ACHN (cell line): ENCODE data around the gene HIPK3.
"Not testable (repeated sequence)": the region's sequence is repeated elsewhere in the genome, so short reads cannot be mapped to it uniquely, and the experiment has no call there.

Experiments used
- DNase-seq: peaks from one replicate; pipeline ENCODE4 v3.0.0-alpha.2; 2015
- in situ Hi-C: cut with HindIII; loops from 2 replicates; pipeline ENCODE4 v1.10.0; 2017; ENCODE audit warnings: low sequenced_read_pairs, low pct_ligation_motif_present, low pct_unique_long_range_greater_than_20kb

The HIPK3 gene

GRCh38 chr11:33291004-33291777 lies 34.0 kb downstream of the HIPK3 start:
- in situ Hi-C loops, result no loop called here
- peak; percentile 27 for DNase-seq

- in situ Hi-C loops, result no loop called here
- DNase-seq, result no peak
These were observed 35.1 kb downstream of the HIPK3 start for GRCh38 chr11:33292311-33292710.

DNA sequence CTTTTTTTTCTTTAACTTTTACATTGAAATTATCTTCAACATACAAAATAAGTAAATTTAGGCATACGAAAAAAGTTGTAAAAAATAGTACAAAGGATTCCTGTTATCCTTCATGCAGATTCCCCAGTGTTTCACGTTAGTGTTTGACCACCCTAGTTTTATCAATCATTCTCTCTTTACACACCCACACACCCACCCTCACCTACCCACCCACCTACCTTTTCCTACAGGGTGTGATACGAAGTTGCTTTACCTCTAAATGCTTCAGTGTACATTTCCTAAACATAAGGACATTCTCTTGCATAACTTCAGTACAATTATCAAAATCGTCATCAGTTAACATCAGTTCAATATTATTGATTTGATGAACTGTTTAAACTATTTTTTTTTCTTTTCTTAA lies 37.0 kb downstream of the HIPK3 start:
- in situ Hi-C loops, result no loop called here

GRCh38 chr11:33294797-33295196 lies 37.6 kb downstream of the HIPK3 start:
- DNase-seq, result no peak
- in situ Hi-C loops, result no loop called here

More for the DNA sequence above, 37.0 kb downstream of the HIPK3 start:
- DNase-seq, result no peak

- DNase-seq, result no peak
These were observed 39.5 kb downstream of the HIPK3 start for GRCh38 chr11:33296695-33297094.

DNA sequence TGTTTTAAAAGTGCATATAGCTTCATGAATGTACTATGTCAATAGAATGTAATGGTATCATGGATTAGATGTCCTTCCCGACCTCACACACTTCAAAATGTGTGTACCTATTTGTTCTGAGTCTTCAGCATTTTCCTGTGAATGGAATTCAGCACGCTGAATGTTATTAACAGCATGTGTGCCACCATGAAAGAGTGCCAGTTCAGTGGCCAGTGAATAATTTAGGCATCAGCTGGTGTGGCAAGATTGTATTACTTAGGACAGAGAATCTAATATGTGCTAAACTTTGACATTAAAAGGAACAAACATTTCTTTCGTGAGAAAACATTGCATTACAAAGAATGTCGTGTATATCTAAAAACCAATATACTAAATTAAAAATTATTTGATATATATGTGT lies 46.4 kb downstream of the HIPK3 start:
- in situ Hi-C loops, result no loop called here
- DNase-seq, result no peak

More at GRCh38 chr11:33296695-33297094, 39.5 kb downstream of the HIPK3 start:
- in situ Hi-C loops, result no loop called here

DNA sequence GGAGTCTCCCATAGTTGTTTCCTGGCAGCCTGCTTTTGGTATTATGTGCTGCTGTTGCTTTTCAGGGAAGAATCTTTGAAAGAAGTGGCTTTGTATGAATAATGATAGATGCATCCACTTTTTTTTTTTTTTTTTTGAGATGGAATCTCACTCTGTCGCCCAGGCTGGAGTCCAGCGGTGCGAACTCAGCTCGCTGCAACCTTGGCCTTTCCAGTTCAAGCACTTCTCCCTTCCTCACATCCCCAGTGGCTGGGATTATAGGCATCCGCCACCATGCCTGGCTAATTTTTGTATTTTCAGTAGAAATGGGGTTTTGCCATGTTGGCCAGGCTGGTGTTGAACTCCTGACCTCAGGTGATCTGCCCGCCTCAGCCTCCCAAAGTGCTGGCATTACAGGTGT lies 49.6 kb downstream of the HIPK3 start:
- DNase-seq, in situ Hi-C loops: not testable (repeated sequence)

DNA sequence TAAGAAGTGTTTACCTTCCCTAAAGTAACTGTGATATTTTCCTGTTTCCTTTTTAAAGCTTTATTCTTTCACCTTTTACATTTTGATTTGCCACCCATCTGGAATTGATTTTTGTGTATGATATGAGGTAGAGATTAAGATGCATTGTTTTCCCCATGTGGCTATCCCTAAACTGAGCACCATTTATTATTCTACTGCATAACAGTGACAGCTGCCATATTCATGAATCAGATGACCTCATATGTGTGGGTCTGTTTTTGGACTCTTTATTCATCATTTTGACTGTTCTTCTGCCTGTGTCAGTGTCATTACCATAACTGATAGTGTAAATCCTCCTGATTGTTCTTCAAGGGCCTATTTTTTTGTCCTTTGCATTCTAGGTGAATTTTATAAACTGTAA lies 50.8 kb downstream of the HIPK3 start:
- DNase-seq, result no peak
- in situ Hi-C loops, result no loop called here

- in situ Hi-C loops, result no loop called here
- DNase-seq, result no peak
These were observed 51.9 kb downstream of the HIPK3 start for GRCh38 chr11:33309118-33309517.

DNA sequence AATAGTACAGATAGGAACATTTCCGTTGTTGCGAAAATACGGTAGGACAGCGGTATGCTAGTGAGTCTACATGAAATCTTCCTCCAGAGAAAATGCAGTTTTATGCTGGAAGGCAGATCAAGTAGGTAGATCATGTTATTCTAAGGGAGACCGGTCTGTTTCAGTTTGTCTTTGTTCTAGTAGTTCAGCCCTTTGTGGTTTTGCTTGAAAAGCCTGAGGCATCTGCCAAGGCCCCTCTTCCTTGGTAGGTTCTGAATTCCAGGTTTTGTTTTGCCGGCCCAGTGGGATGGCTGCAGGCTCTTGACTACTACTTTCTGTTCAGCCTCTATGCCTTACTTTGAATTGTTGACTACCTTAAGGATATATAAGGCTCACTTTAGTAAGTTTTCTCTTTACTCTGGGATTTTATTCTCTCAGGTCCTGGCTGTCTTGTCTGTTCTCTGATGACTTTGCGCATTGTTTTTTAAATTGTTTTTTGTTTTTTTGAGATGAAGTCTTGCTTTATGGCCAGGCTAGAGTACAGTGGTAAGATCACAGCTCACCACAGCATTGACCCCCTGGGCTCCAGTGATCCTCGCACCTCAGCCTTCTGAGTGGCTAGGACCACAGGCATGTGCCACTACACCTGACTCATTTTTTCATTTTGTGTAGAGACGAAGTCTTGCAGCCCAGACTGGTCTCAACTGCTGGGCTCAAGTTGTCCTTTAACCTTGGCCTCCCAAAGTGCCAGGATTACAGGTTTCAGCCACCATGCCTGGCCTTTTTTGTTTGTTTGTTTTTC lies 53.7 kb downstream of the HIPK3 start:
- in situ Hi-C loops, result no loop called here
- DNase-seq, result no peak

DNA sequence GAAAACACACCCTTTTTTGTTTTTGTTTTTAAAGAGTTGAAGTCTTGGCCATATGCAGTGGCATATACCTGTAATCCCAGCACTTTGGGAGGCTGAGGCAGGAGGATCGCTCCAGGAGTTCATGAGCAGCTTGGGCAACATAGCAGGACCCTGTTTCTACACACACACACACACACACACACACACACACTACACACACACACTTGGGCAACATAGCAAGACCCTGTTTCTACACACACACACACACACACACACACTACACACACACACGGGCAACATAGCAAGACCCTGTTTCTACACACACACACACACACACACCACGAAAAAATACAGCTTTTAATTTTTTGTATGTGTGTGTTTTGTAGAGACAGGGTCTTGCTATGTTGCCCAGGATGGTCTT lies 54.5 kb downstream of the HIPK3 start:
- in situ Hi-C loops, result no loop called here
- DNase-seq, result no peak

GRCh38 chr11:33315822-33316221 lies 58.6 kb downstream of the HIPK3 start:
- in situ Hi-C loops, result no loop called here
- no peak for DNase-seq

DNA sequence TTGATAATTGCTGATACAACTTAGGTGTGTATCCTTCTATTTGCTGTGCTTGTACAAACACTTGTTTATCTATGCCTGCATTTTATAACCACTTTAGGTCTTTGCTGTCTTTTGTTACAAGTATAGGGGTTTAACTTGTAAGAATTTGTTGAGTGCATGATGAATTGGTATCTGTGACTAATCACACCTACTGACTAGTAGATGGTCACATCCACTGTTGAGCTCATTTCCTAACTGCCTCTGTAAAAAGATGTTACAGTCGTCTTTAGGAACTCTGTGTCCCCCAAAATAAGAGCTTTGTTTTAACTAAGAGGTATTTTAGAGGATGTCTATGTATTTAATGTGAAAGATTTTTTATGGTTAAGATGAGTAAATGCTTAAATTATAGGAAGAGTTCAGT lies 60.5 kb downstream of the HIPK3 start:
- in situ Hi-C loops, result no loop called here
- no peak for DNase-seq

DNA sequence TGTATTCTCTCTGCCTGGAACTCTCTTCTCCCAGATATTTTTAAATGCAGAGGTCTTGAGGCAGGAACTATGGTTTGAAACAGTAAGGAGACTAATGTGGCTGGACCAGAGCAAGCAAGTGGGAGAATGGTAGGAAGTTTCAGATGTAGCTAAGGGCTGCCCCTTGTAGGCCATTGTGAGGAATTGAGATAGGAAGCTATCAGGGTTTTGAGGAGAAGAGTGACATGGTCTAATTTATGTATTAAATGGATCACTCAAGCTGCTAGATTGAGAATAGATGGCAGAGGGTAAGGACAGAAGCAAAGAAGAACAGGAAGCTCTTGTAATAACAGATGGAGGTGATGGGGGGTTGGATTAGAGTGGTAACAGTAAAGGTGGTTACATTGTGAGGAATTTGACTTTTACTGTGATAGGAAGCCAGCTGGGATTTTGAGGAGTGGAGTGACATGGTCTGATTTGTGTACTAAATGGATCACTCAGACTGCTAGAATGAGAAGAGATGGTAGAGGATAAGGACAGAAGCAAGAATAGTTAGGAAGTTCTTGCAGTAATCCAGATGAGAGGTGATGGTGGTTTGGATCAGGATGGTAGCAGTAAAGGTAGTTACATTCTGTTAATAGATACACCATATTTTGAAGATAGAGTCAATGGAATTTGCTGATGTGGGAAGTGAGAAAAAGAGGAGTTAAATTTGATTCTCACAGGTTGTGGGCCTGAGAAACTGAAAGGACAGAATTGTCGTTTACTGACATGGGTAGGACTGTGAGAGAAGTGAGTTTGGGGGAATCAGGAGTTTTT lies 63.0 kb downstream of the HIPK3 start:
- DNase-seq, result no peak
- in situ Hi-C loops, result no loop called here

GRCh38 chr11:33320814-33321330 lies 63.7 kb downstream of the HIPK3 start:
- DNase-seq, result no peak
- in situ Hi-C loops, result no loop called here

DNA sequence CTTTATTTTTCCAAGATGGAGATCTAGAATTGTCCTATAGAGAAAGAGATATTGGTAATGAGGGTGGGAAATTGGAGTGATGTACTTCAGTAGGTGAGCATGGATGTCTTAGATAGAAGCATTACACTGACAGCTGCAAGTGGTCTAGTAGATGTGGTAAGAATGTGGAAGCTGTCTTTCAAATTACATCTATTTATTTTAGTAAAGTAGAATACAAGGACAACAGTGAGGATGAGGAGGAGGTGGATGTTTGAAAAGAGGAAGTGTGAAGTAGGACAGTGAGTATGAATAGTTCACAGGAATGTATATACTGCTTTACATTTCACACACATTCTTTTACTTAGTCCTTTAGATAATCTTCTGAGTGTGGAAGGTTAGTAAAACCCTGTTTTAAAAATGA lies 64.2 kb downstream of the HIPK3 start:
- in situ Hi-C loops, result no loop called here
- DNase-seq, result no peak

DNA sequence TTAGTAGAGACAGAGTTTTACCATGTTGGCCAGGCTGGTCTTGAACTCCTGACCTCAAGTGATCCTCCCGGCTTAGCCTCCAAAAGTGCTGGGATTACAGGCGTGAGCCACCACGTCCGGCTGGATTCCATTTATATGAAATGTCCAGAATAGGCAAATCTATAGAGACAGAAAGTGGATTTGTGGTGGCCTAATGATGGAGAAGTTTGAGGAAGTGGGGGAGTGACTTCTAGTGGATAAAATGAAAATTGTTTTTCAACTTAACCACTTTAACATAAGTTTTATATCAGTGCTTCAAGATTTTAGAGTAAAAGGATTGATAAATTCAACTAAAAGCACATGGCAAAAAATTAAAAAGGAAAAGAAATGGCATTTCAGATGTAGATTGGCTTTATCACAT lies 66.2 kb downstream of the HIPK3 start:
- in situ Hi-C loops, result no loop called here
- no peak for DNase-seq

DNA sequence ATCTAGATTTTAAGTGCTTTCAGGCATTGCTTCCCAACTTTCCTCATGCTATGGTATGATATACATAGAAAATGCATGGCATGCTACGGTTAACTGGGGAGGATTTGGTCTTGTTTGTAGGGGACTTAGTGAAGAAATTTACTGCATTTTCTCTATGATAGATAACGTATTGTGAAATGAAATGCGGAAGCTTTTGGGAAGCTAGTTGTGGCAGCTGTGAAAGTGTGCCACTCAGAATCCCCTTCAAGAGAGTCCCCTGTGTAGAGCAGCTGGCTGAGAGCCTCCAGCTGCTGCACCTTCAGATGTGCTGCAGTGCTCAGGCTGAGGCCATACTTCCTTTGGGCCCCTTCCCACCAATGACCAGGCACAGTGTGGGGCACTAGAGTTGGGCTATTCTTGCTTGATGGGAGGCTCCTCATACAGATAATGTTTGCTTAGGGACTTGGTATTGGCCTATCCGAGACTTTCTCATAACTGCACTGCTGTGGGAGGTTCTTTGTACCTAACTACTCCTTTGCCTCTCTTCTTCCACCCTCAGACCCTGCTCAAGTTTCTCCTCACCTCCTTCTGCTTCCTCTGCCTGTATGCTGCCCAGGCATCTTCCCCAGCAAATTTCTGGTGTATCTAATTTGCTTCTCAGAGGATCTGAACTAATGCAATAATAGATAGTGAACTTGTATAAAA lies 67.3 kb downstream of the HIPK3 start:
- in situ Hi-C loops, result no loop called here
- DNase-seq, result no peak
